EL (cell line): ENCODE results near the gene IER3IP1.
"Not testable (repeated sequence)": the region's sequence is repeated elsewhere in the genome, so short reads cannot be mapped to it uniquely, and the experiment has no call there.

Source experiments
- DNase-seq: peaks from one replicate; pipeline ENCODE4 v3.0.0-alpha.2; 2016

Gene IER3IP1

GRCh38 chr18:47175898-47176575 lies at the start of gene IER3IP1:
IER3IP1 (minus strand) TSS chr18:47176364; CDS start chr18:47176277, 87 bp downstream.
- peak; percentile 89 for DNase-seq

DNA sequence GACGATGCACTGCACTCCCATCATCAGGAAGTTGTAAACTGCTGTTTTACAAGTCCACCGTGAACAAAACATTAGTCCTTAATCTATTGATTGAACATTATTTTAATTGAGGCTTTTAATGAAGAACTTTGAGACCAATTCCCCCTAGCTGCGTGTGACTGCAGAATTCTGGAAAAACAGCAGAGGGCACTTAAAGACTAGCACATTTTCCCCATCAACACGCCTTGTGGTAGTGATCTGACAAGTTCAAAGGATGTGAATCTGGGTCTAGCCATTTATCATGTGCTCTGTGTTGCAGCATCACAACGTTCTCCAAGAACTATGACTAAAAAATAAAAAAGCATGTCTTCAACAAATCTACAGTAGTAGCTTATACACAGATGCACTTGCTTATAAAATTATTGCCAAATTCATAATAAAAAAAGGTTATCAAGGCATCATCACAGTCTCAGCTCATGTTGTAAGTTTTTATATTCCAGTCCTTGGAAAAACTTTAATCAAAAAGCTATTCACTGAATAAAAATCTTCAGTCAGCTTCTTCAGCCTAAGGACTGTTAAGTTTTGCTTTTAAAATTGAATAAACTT lies 39.5 kb upstream of the IER3IP1 start:
- peak; percentile 47 for DNase-seq

DNA sequence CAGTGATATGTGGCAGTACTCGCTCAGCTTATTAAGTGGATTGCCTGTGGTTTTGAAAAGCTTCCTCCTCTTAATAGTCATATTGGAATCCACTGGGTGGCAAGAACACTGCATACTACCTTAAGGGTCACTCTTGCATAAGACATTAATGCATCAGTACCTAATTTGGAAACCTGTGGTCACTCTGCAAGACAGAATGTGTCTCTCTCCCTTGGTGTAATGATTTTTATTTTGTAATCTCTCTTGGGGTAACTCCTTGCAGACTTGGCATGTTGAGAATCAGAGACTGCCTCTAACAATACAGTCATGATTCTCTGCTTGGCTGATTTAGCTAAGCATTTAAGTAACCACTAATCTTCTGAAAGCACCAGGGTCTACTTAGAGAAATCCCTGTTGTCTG lies 33.0 kb upstream of the IER3IP1 start:
- no peak for DNase-seq

- no peak for DNase-seq
Observed at GRCh38 chr18:47206945-47207637, 30.9 kb upstream of the IER3IP1 start.

- DNase-seq = peak; percentile 37
Observed at GRCh38 chr18:47204908-47205522, 28.9 kb upstream of the IER3IP1 start.

GRCh38 chr18:47203626-47204464 lies 27.7 kb upstream of the IER3IP1 start:
- DNase-seq = no peak

GRCh38 chr18:47195961-47196360 lies 19.8 kb upstream of the IER3IP1 start:
- DNase-seq = not testable (repeated sequence)

DNA sequence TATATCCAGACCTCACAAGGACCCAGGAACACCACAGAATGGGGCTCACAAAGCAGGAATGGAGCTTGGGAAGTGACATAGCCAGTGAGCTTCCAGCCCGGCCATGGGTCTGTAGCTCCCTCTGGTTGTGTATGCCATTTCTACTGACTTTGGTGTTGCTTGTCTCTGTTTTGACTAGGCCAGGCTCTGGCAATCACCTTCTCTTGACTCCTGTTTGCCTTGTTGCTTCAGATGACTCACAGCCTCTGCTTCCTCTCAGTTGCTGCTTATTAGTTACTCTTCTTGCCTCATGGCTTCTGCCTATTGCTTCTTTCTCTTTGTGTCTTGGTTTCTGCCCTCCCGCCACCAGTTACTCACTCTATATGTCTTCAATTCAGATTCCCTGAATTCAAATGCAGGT lies 15.8 kb upstream of the IER3IP1 start:
- DNase-seq = peak; percentile 3

DNA sequence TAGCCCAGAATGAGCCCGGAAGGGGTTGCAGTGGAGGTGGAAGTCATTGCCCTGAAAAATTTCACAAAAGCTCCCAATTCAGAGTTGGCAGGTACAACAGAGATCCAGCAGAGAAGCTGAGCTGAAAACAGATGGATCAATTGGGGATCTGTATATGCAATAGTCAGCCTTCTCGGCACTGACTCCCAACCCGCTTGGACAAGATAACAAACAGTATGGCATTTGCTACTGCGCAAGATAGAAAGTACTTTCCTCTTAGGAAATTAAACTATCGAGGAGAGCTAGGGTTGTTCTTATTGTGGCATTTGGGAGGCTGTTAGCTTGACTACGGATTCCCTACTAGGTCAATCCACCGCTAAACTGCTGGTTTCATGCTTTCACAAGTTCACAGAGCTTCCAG lies 11.6 kb upstream of the IER3IP1 start:
- DNase-seq = no peak

DNA sequence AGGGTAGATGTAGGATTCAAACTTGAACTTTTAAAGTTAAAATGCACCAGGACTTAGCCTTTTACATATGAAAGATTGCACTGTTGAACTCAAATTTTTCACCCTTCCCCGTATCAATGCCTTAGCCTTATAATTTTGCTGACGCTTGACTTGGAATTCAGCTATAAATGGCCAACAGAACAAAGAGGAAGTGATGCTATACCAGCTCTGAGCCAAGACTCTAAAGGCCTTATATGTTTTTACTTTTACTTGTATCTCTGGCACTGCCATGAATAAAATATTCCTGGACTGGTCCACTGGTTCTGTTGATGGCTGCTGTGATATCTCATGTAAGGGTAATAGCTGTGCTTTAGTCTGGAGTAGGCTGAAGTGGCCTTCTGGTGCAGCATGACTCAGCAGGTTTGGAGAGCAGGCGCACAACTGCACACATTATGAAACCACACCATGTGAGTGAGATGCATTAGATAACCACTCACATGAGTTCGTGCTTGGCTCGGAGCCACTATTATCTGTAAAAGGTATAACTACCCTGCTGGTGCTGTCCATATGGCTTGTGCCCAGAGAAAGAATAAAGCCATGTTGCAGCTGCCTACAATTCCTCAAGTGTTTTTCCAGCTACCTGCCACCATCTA lies 8.4 kb upstream of the IER3IP1 start:
- peak; percentile 13 for DNase-seq

- not testable (repeated sequence) for DNase-seq
Observed at GRCh38 chr18:47182156-47182555, 6.0 kb upstream of the IER3IP1 start.

DNA sequence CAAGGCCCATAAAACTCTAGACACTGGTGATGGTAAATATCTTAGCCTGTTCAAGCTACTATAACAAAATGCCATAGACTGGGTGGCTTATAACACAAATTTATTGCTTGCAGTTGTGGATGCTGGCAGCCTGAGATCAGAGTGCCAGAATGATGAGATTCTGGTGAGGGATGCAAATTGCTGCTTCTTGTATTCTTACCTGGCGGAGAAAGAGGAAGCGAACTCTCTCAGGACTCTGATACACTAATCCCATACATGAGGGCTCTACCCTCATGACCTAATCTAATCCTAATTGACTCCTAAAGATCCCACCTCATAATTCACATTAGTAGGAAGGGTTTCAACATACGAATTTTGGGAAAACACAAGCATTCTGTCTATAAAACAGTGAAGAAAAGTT lies 4.6 kb upstream of the IER3IP1 start:
- no peak for DNase-seq

- DNase-seq = no peak
Observed at GRCh38 chr18:47179520-47179919, 3.4 kb upstream of the IER3IP1 start.

DNA sequence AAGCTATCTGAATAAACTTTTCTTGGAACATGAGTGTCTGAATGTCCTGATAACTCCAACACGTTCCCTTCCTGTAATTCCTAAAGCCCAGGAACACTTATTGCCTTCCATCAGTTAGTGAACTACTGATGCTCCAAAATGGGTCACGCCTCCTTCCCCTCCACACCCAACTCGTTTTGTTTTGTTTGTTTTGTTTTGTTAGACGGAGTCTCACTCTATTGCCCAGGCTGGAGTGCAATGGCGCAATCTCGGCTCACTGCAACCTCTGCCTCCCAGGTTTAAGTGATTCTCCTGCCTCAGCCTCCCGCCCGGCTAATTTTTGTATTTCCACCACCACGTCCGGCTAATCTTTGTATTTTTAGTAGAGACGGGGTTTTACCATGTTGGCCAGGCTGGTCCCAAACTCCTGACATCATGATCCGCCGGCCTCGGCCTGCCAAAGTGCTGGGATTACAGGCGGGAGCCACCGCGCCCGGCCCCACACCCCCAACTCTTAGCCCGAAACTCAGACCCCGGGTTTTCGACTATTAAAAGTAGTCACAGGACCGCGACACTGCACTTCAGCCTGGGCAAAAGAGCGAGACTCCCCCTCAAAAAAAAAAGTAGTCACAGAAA lies 774 bp downstream of the IER3IP1 start:
- DNase-seq = peak; percentile 30

GRCh38 chr18:47174545-47175116 lies 1.5 kb downstream of the IER3IP1 start:
- no peak for DNase-seq

GRCh38 chr18:47172476-47172875 lies 3.7 kb downstream of the IER3IP1 start:
- DNase-seq = no peak

- DNase-seq = no peak
Observed at GRCh38 chr18:47168913-47169312, 7.3 kb downstream of the IER3IP1 start.

GRCh38 chr18:47168509-47168908 lies 7.7 kb downstream of the IER3IP1 start:
- DNase-seq = no peak

- no peak for DNase-seq
Observed at GRCh38 chr18:47166294-47166693, 9.9 kb downstream of the IER3IP1 start.

DNA sequence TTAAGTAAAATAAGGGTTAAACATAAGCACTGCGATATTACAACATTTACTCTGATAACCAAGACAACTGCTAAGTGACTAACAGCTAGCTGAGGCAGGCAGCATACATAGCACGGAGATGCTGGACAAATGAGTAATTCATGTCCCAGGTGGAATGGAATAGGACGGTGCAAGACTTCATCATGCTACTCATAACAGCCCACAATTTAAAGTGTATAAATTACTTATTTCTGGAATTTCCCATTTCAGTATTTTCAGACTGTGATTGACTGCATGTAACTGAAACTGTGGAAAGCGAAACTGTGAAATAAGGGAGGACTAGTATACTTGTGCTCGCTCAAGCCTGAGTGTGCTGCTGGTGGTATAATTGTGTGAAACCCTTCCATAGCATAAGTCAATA lies 12.9 kb downstream of the IER3IP1 start:
- peak; percentile 66 for DNase-seq

- DNase-seq = no peak
Observed at GRCh38 chr18:47160256-47160655, 15.9 kb downstream of the IER3IP1 start.
